B cell (primary cell): ENCODE measurements around the gene RABGAP1L. TPM values are rescaled to one million over a fixed set of nuclear protein-coding genes. Genes with fewer than 3 reads are reported as not detected.

ENCODE experiments used
- ATAC-seq: fragments of 200-7000 bp; cut with Tn5 transposase; one replicate; pipeline ENCODE4 v1.10.0; 2021; ENCODE audit warnings: low read depth, mild to moderate bottlenecking, moderate number of reproducible peaks, moderate library complexity
- CTCF ChIA-PET: fragments of 350-600 bp; sonication (Branson Sonifier 250); formaldehyde crosslinking; loops from one replicate; lab custom pipeline; 2021; ENCODE audit warnings: antibody characterized with exemption, inconsistent platforms; lab: Charles Lee
- POLR2A ChIA-PET: fragments of 350-600 bp; sonication (Branson Sonifier 250); formaldehyde crosslinking; loops from one replicate; lab custom pipeline; 2021; ENCODE audit warnings: antibody characterized with exemption; lab: Charles Lee
- DNase-seq: peaks from one replicate; pipeline ENCODE4 v3.0.0; 2013
- H2AFZ ChIP-seq: 2 replicates; pipeline ENCODE4 v1.6.1; 2012; ENCODE audit warnings: mild to moderate bottlenecking, low read depth, low read length; ENCODE audit not compliant: insufficient read depth, poor library complexity, severe bottlenecking
- H3K27ac ChIP-seq, 2 donors: 1 replicate in 1 of 2; 2 replicates in 1 of 2; pipeline ENCODE4 v1.5.1; 2012 to 2013; ENCODE audit warnings: low read length in 2 of 2, mild to moderate bottlenecking in 2 of 2, moderate library complexity in 1 of 2
- H3K27me3 ChIP-seq, 4 experiments: fragments of 200-600 bp in 1 of 4; sonication (generic) in 1 of 4; replicated peaks in 1 of 4; 1 replicate in 2 of 4; 2 replicates in 2 of 4; pipeline versions ENCODE4 v1.6.1 to v1.7.0; 2013 to 2016; ENCODE audit warnings: low read length in 3 of 4, mild to moderate bottlenecking in 2 of 4, mixed read lengths in 1 of 4, moderate library complexity in 1 of 4; ENCODE audit not compliant: insufficient read depth in 4 of 4, control insufficient read depth in 3 of 4; ENCODE audit errors: control extremely low read depth in 1 of 4
- H3K36me3 ChIP-seq, 2 experiments: replicated peaks in 1 of 2; 1 replicate in 1 of 2; 2 replicates in 1 of 2; pipeline versions ENCODE4 v1.6.1 to v1.7.1; 2013; ENCODE audit warnings: low read length in 1 of 2; ENCODE audit not compliant: insufficient read depth in 2 of 2, control insufficient read depth in 1 of 2; ENCODE audit errors: control extremely low read depth in 1 of 2, extremely low read depth in 1 of 2
- H3K4me1 ChIP-seq, 2 donors: fragments of 200-600 bp in 1 of 2; sonication (generic) in 1 of 2; 1 replicate in 1 of 2; 2 replicates in 1 of 2; pipeline versions ENCODE4 v1.5.1 to v1.6.1; 2013 to 2017; ENCODE audit warnings: low read length in 2 of 2; ENCODE audit not compliant: control insufficient read depth in 2 of 2, insufficient read depth in 2 of 2
- H3K4me2 ChIP-seq: replicated peaks from 2 replicates; pipeline ENCODE3; 2012; ENCODE audit warnings: mild to moderate bottlenecking, low read depth, low read length; ENCODE audit not compliant: poor library complexity, severe bottlenecking
- H3K4me3 ChIP-seq, 5 experiments: fragments of 200-600 bp in 1 of 5; sonication (generic) in 1 of 5; 1 replicate in 3 of 5; 2 replicates in 2 of 5; pipeline versions ENCODE4 v1.5.1 to v1.7.0; 2011 to 2016; ENCODE audit warnings: low read length in 4 of 5, mild to moderate bottlenecking in 4 of 5, low read depth in 2 of 5, control low read depth in 1 of 5, moderate library complexity in 1 of 5; ENCODE audit not compliant: insufficient read depth in 1 of 5; ENCODE audit errors: control extremely low read depth in 1 of 5, extremely low read depth in 1 of 5
- H3K79me2 ChIP-seq: fragments of 200-600 bp; sonication (generic); one replicate; pipeline ENCODE4 v1.6.0; 2016; ENCODE audit warnings: low read length; ENCODE audit not compliant: control insufficient read depth, insufficient read depth
- H3K9ac ChIP-seq: fragments of 200-600 bp; sonication (generic); 2 replicates; pipeline ENCODE4 v1.6.1; 2017; ENCODE audit warnings: mild to moderate bottlenecking, low read length, moderate library complexity
- H3K9me3 ChIP-seq, 3 donors: one replicate each; pipeline versions ENCODE4 v1.6.1 to v1.7.1; 2013; ENCODE audit warnings: low read length in 2 of 3; ENCODE audit not compliant: control insufficient read depth in 2 of 3, insufficient read depth in 1 of 3; ENCODE audit errors: control extremely low read depth in 1 of 3
- H4K20me1 ChIP-seq: 2 replicates; pipeline ENCODE4 v1.6.0; 2012; ENCODE audit warnings: mild to moderate bottlenecking, low read length; ENCODE audit not compliant: insufficient read depth, control insufficient read depth, poor library complexity, severe bottlenecking
- H3K27ac Mint-ChIP-seq: one replicate; pipeline ENCODE4 v1.8.0; 2021; ENCODE audit warnings: mixed read lengths
- H3K27me3 Mint-ChIP-seq: one replicate; pipeline ENCODE4 v1.8.0; 2021; ENCODE audit warnings: mixed read lengths
- H3K4me1 Mint-ChIP-seq: one replicate; pipeline ENCODE4 v1.8.0; 2021; ENCODE audit warnings: mixed read lengths
- H3K4me3 Mint-ChIP-seq: one replicate; pipeline ENCODE4 v1.8.0; 2021; ENCODE audit warnings: mixed read lengths
- H3K9me3 Mint-ChIP-seq: one replicate; pipeline ENCODE4 v1.8.0; 2022; ENCODE audit warnings: mixed read lengths; ENCODE audit not compliant: insufficient read depth
- CTCF ChIP-seq: fragments of 200-600 bp; IDR thresholded peaks from one replicate; pipeline ENCODE4 v1.8.0; 2022; ENCODE audit warnings: antibody characterized with exemption, mild to moderate bottlenecking
- EZH2 ChIP-seq: IDR thresholded peaks from 2 replicates; pipeline ENCODE4 v1.6.1; 2012; ENCODE audit warnings: borderline replicate concordance, low read depth, mild to moderate bottlenecking, moderate library complexity, low read length; ENCODE audit not compliant: insufficient read depth, poor library complexity, severe bottlenecking
- WGBS: methylation state at CpG from one replicate; pipeline ENCODE4 v1.1.5; 2013; ENCODE audit warnings: missing lambda C conversion rate; ENCODE audit not compliant: insufficient coverage; 5-methylcytosine and 5-hydroxymethylcytosine counted together
- intact Hi-C: fragments of 100-400 bp; cut with micrococcal nuclease; formaldehyde crosslinking; loops from one replicate; pipeline ENCODE4 v1.10.0; 2022
- polyA plus RNA-seq: library from polyadenylated mRNA; depleted of rRNA; stranded (reverse); fragments of >200 nt; gene quantifications from 2 replicates; pipeline ENCODE4 v1.2.3, GENCODE V29; 2012
- total RNA-seq, 2 donors: library from RNA; stranded (reverse); fragments of 120-200 nt in 1 of 2; gene quantifications; 1 replicate in 1 of 2; 2 replicates in 1 of 2; pipeline versions ENCODE4 v1.2.3 to v1.2.4, GENCODE V29; 2013 to 2022

Gene RABGAP1L
- total and polyA plus RNA-seq, 2 donors (not counting 1 experiment from before 2014, with no cell fraction given): 34.9 to 159 TPM

GRCh38 chr1:174364996-174365736 is 205.8 kb downstream of the RABGAP1L start:
- no peak for ATAC-seq
- H3K27ac Mint-ChIP-seq: no peak overlapping the region

More at GRCh38 chr1:174364996-174365736, 205.8 kb downstream of the RABGAP1L start:
- H3K4me1 Mint-ChIP-seq: peaks cover 25% of the 10 kb centered on the region
- intact Hi-C loops: no loop called here
- Histone ChIP-seq H3K4me2 (no peak overlapping the region), H3K27ac (no peak overlapping the region), H4K20me1 (peaks cover 6% of the 10 kb centered on the region), H3K4me1 (no peaks in the 10 kb centered on the region), H3K79me2 (peaks cover 12% of the 10 kb centered on the region), H3K9me3 (no peaks in the 10 kb centered on the region), H3K36me3 (peaks cover 0 to 4% of the 10 kb centered on the region in 2 experiments), H3K27me3 (no peaks in the 10 kb centered on the region), H3K4me3 (no peak overlapping the region), H2AFZ (no peak overlapping the region), H3K9ac (no peak overlapping the region)
- POLR2A ChIA-PET: no interaction called here
- no peaks in the 10 kb centered on the region for H3K9me3 Mint-ChIP-seq
- H3K27me3 Mint-ChIP-seq: no peaks in the 10 kb centered on the region
- TF ChIP-seq CTCF: no peak
- TF ChIP-seq EZH2: no peak
- CTCF ChIA-PET: no interaction called here
- no peak overlapping the region for H3K4me3 Mint-ChIP-seq
- no peak for DNase-seq
- 100% methylated on average over 4 of the region's 8 CpGs for WGBS
